ENCODE data around the gene CPNE1.

CPNE1 gene

DNA sequence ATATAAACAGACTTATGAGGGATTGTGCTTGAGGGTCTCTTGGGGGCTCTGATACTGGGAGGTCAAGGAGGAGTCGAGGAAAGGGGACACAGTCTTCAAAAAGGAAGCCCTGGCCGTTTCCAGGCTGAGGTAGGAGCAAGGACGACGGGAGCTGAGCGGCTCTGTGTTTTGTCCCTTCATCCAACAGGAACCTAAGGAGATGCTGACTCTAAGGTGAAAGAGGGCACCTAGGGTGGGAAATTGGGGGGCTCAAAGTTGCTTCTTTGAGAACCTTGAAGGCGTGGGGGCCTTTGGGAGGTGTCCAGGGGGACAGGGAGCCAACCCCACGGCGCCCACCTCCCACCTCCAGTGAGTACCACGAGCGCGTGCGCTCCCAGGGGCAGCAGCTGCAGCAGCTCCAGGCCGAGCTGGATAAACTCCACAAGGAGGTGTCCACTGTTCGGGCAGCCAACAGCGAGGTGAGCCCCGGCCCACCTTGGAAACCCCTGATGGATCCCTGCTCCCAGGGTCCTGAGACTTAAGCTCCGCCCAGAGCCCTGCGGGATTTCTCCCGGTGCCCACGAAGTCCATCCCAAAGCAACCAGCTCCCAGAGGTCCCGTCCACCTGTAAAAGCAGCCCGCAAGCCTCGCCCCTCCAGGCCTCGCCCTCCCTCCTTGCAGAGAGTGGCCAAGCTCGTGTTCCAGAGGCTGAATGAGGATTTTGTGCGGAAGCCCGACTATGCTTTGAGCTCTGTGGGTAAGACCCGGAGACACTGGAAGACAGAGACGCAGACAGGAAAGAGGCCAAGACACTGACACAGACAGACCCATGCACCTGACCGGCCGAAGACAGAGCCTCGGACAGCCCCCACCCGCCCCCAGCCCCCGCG lies 46.2 kb downstream of the CPNE1 start:
- no peak for FAIRE-seq

DNA sequence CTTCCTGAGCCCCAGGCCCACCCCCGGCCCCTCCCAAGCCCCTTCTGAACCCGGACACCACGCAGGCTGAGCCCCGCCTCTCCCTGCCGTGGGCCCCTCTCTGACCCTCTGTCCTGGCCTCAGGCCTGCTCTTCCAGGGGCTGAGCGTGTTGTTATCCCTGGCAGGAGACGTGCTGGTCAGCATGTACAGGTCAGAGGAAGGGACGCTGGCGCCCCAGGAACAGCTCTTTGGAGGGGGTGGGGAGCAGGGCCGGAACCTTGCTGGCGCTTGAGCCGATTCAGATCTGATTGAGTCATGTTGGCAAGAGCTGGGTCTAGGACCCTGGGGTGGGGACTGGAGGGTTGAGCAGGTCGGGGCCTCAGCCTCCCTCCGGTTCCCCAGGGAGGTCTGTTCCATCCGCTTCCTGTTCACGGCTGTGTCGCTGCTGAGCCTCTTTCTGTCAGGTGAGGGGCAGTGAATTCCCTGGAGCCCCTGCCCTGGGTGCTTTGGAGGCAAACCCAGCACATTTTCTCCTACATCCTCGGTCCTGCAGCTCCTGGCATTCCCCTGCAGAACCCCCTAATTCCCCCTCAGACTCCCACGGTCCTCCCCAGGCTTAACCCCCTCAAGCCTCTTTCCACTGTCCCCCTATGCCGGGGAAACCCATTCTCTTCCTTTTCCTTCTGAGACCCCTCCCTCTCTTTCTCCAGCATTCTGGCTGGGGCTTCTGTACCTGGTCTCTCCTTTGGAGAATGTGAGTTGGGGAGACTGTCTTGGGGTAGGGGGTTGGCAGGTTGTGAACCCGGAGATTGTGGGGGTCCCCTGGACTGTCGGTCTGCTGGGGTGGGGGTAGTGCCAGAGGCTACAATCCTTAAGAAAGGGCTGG lies 47.1 kb downstream of the CPNE1 start:
- FAIRE-seq, result no peak

DNA sequence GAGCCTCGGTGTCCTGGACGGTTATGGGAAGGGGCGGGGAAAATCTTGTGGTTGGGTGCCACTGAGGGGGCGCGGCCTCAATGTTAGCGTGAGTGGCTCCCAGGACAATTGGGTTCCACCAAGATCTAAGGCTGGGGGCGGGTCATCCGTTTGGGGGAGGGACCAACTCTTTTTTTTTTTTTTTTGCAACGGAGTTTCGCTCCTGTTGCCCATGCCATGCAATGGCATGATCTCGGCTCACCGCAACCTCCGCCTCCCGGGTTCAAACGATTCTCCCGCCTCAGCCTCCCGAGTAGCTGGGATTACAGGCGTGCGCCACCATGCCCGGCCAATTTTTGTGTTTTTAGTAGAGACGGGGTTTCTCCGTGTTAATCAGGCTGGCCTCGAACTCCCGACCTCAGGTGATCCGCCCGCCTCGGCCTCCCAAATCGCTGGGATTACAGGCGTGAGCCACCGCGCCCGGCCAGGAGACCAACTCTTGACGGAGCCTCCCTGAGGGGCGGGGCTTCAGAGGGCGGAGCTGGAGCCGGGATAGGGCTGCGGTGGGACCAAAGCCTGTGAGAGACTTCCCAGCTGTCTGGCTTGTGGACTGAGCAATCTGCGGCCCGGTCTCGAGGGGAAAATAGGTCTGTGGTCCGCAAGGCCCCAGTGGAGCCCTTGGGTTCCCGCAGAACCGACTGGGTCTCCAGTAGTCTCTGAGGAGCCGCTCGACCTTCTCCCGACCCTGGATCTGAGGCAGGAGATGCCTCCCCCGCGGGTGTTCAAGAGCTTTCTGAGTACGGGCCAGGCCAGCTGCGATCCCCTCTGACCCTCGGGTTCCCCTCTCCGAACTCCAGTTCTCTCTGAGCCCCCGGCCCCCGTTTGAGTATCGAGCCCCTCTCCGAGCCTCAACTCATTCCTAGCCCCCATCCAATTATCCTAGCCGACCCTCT lies 48.0 kb downstream of the CPNE1 start:
- peak; percentile 90 for FAIRE-seq

DNA sequence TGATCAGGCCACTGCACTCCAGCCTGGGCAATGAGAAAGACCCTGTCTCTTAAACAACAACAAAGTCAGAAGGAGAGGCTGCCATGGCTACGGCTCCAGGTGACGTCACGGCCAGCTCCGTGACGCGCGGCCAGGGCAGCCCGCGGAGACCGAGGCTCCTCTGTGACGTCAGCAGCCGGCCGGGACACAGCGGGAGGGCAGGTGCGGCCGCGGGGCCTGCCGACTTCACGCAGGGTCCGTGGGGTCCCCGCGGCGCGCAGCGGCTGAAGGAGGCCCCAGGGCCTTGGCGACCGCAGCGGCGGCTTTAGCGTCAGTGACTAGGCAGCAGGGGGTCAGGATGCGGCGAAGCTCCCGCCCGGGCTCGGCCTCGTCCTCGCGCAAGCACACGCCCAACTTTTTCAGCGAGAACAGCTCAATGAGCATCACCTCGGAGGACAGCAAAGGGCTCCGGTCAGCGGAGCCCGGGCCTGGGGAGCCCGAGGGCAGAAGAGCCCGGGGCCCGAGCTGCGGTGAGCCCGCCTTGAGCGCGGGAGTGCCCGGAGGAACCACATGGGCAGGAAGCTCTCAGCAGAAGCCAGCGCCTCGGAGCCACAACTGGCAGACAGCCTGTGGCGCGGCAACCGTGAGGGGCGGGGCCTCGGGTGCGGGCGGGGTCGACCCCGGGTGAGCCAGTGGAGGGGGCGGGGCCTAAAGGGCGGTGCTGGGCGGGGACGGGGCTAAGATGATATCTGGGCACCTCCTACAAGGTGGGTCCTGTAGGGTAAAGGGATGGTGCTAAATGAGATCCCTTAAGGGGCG lies 48.8 kb downstream of the CPNE1 start, which contains the start of gene SPAG4:
TSS of gene SPAG4 (plus strand) at position 163 of the 798 bp plus-strand sequence. CDS start at position 338, 175 bp downstream.
- FAIRE-seq, result no peak

DNA sequence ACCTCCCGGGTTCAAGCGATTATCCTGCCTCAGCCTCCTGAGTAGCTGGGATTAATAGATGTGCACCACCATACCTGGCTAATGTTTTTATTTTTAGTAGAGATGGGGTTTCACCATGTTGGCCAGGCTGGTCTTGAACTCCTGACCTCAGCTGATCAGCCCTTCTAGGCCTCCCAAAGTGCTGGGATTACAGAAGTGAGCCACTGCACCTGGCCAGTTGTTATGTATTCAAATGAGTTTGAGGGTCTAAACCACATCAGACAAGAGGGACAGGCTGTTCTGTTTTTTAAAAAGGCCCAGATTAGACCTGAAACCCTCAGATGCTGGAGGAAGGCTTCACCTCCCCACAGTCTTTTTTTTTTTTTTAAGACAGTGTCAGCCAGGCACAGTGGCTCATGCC lies 53.2 kb downstream of the CPNE1 start:
- no peak for FAIRE-seq

DNA sequence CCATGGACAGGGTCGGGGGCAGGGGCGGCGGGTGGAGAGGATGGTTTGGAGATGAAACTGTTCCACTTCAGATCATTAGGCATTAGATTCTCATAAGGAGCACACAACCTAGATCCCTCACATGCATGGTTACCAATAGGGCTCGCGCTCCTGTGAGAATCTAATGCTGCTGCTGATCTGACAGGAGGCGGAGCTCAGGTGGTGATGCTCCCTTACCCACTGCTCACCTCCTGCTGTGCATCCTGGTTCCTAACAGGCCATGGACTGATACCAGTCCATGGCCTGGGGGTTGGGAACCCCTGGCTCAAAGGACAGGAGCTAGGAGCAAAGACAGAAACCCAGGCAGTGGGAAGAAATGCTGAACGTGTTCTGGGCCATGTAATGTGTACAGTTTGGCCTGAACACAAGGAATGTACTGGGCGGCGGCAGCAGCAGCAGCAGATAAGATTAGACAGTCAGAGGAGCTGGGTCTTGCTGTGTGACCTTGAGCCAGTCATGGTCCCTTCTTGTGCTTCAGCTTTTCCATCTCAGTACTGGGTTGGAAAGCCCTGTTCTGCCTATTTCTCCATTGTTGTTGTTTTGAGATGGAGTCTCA lies 53.8 kb downstream of the CPNE1 start:
- FAIRE-seq, result no peak

DNA sequence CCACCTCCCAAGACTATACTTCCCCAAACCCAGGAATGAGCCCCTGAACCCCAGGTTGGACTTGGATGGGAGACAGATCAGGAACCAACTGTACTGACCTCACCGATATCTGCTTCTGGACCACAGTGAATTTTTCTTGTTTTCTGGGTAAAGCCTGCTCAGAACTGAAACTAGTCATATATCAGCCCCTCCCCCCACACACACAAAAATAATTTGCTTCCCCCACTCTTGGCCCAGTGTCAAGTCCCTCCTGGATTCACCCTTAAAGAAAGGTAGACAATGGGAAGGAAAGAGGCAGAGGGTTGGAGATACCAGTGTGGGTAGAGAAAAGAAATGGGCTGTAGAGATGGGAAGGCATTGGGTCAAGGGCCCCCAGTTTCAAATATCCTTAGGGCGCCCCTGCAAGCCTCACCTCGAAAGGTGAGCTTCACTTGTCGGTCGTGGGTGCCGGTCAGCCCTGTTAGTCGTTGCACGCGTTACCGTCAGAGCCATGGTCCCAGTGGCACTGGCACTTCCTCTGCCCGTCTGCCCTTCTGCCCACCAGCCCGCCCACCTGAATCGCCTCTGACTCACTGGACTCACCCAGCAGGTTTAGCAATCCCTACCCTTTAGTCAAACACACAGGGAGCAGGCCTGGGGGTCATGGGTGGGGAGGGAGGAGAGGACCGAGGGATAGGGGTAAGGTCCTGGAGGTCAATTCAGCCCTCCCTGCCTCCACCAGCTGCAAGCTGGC lies 57.5 kb downstream of the CPNE1 start:
- no peak for FAIRE-seq

DNA sequence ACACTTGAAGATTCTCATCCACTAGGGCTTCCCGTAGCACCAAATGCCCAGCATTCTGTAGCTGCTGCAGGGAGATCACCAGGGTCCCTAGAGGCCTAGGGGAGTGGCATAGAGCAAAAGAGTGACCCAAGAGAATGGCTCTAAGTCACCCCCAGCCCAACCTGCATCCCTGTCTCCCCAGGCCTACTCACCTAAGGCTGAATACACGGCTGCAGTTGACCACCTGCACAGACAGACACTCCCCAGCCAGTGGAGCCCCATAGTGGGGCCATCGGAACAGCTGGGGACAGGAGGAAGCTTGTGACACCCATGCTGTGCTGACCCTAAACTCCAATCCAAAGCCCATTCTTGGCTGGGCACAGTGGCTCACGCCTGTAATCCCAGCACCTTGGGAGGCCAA lies 58.6 kb downstream of the CPNE1 start:
- FAIRE-seq, result no peak

DNA sequence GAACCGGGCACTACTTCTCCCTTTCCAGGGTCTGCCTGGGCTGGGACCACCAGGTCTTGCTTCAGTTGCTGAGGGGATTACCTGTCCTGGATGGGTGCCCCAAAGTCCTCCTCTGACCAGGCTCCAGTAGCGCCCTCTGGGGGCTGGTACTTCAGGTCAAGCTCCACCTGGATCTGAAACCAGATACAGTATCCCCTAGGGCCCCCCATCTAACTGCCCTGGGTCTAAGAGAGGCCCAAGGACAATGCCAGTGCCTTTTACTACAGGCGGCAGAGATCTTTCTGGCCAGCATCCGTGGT lies 60.3 kb downstream of the CPNE1 start:
- no peak for FAIRE-seq

DNA sequence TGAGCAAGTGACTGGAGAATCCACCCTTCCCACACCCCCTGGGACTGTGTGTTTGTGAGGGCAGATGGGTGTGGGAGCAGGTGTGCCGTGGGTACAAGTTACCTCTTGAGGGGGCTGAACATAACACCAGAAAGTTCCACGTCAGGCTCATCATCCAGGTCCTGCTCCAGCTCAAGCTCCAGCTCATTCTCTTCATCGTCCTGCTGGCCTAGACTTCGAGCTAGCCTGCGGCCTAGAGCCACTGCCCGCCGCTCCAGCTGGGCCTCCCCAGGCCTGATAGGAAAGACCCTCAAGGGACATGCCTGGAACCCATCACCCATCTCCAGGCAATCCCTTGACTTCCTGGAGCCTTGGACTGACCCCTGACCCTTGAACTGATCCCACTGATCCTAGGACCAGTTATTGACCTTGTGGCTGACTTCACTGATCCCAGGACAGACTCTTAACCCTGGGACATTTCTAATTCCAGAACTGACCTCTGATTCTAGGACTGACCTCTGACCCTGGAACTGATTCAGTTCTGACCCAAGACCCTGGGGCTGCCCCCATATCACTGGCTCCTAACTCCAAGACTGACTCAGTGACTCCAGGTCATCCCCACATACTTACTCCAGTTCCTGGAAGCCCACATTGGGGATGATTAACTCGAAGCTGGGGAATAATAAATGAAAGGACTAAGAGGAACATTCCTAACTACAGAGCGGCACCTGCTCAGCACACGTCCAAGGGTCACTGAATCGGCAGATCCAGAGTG lies 60.8 kb downstream of the CPNE1 start:
- FAIRE-seq, result no peak

DNA sequence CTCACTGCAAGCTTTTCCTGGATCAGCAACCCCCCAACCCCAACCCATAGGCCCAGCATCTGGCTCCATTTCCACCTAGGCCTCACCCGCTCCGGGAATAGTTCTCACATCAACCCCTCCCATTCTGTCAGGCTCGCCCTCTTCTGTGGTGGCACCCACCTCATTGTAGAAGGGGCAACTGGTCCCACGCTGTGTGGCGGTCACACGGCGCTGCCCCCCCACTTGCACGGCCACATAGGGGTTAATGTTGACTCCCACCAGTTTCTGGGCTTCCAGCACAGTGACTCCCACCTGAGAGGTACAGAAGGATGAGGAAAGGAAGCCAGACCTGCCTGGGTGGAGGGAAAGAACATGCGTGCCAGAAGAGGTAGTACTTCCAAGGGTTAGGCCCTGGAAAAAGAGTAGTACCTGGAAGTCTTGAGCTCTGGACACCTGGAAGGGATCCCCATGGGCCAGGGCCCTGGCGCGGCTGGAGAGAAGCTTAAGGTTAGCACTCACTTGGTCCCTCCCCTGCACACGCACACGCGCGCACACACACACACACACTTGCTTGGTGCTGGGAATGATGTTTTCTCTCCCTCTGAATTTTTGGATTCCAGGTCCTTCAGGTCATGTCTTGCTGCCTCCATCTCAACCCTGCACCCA lies 61.7 kb downstream of the CPNE1 start:
- no peak for FAIRE-seq

DNA sequence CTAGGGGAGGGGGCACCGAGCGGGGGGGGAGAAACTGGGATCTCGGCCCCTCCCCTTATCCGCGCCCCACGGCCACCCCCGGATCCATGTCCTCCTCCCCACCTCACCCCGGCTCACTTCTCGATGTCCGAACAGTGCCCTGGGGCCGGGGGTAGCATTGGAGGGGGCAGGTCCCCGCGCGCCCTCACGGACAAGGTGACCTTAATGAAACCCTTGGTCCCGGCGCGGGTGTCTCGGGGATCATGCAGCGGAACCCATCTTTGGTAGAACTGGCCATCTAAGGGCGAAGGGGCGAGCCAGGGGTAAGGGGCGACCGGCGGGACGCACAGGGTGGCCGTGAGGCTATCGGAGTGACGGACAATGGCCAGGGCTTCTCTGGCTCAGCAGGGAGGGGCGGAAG lies 62.7 kb downstream of the CPNE1 start:
- FAIRE-seq, result no peak

DNA sequence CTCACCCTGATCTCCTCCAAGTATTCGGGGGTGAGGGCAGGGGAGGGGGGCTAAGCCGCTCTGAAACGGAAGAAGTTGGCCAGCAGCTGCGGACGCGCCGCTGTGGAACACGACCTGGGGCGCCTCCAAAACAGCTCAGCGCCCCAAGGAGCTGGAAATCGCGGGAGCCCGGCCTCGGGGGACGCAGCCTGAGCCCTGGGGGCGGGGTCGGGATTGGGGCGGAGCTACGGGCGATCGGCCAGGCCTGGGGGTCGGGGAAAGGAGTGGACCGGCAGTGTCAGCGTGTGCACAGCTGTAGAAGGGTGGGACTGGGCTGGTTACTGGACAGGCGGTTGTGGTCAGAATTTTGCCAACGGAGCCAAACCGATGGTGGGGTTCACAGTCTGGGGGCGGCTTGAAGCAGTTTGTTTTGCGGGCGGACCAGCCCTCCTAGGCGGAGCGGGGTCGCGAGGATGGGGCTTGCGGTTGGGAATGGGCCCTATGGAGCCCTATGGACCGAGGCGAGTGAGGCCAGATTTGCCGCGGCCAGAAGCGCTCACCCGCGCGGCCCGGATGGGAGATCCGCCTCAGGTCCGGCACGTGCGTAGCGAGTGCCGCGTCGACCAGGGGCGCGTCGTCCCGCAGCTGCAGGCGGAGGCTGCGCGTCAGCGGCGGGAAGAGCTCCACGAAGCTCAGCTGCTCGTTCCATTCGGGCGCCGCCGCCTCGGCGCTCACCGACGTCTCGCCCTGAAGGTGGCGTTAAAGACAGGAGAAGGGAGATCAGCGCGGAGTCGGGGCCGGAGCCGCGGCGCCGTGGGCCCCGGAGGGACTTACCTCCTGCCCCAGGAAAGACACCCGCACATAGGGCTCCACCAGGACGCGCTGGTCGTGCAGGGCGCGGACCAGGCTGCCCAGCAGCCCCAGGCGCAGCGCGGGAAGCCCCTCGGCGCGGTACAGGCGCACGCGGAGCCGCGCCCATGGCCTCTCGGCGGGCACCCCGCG lies 63.4 kb downstream of the CPNE1 start:
- FAIRE-seq, result no peak

DNA sequence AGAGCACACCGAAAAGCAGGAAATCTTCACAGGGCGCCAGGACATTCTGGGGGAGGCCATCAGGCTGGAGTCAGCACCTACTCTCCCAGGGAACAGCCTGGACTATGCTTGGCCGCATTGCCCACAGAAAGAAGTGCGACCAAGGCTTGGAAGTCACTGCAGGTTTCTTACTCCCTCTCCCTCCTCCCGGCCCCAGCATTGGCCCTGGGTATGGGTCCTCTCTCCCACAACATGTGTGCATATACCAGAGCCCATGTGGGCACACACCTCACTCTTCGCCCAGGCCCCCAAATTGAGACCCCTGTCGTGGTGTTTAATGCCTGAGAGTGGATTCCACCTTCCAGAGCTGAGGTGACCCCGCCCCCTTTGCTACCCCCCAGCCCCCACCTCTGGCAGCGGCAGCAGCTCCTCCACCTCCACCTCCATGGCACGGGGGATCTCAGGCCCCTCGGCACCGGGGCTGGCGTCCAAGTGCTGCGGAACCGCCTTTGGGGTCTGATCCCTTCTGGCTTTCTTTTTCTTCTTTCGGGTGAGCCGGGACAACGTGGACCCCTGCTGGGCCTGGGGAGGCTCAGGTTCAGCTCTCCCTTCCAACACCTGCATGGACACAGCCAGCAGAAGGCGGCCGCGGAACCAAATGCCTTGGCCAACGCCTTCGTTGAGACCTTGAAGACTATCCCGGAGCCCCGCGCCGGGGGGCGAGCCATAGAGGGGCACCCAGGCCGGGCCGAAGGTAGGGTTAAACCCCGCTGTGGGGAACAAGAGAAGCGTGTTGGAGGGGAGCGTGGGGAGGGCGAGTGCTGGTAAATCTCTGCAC lies 64.3 kb downstream of the CPNE1 start:
- no peak for FAIRE-seq

DNA sequence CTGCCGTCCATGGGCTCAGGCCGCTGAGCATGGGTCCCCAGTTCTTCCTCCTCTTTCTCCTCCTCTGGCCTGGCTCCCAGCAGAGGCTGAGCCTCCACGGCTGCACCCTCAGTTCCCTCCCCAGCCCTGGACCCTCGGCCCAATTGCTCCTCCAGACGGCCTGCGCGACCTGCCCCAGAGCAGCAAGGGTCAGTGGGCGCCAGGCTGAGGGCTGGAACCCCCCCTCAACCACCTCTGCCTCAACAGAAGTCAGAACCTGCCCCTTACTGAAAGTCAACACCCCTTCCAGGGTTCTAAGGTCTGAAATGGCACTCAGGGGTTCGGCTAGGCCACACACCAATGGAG lies 65.0 kb downstream of the CPNE1 start:
- no peak for FAIRE-seq

DNA sequence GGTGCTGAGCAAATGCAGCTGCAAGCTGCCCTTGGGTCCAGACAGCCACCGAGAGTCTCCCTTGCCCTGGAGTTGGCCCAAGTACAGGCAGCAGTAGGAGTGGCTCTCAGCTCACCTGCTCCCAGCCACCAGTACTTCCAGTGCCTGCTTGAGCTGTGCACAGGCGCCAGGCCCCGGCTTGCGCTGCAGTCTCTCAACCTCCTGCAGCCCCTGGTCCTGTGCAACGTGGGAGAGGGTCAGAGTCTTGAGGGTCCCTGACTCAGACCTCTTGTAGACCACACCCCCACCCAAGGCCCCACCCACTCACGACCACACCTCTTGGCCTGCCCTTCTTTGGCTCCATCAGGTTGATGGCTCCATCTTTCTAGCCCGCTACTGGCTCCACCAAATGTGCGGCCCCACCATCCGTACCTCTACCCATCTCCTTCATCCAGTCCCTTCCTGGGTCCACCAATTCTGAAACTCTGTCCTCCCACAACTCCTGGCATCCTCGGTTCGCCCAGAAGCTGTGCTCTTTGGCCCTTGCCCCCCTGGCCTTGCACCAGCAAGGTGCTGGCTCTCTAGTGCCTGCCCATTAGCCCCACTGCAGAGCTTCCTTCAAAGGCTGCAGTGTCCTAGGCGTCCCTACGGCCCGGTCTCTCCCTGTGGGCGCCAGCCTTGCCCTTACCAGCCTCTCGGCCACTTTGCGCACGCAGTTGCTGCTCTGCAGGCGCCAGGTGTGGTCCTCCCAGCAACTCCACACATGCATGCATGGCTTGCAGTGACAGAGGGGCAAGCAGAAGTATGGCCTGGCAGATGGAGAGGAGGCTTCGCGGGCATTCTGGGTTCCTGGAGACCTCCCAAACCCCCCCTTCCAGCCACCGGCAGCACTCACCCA lies 65.6 kb downstream of the CPNE1 start:
- FAIRE-seq, result no peak

DNA sequence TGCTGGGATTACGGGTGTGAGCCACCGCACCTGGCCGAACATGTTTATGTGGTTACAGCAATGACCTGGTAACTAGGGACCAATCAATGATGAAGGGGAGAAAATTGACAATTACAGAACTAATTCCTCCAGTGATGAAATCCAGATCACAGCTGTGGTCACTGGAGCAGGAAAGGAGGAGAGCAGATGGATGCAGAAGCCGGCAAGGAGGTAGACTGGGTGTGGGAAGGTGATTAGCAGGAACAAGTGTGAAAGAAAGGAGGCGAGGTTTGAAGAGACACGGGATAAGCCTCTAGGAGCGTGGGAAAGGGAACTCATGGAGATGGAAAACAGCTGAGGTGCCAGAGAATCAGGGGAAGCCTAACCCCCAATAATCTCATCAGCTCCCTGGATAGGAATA lies 66.2 kb downstream of the CPNE1 start:
- FAIRE-seq, result no peak

All from A204.1 (cell line).